ENCODE data around the gene PTK7.

The PTK7 gene

DNA sequence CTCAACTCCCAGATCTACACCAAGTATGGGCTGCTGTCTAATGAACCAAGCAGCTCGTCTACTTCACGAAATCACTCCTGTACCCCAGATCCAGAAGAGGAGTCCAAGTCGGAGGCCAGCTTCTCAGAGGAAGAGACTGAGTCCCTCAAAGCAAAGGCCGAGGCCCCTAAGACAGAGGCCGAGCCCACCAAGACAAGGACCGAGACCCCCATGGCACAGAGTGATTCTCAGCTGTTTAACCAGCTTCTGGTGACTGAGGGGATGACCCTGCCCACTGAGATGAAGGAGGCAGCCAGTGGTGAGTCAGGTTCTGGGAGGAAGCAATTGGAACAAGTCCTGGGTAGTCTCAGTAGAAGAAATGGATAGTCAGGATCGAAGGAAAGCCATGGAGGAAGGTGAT, 111.7 kb downstream of the PTK7 start:
- no peak overlapping the region for H3K4me3 ChIP-seq (ENCODE audit: low read depth, low read length)
- no peak for TF ChIP-seq CTCF (IDR thresholded peaks at IDR 0.05; ENCODE audit: borderline replicate concordance, insufficient read depth, low read depth, low read length)

DNA sequence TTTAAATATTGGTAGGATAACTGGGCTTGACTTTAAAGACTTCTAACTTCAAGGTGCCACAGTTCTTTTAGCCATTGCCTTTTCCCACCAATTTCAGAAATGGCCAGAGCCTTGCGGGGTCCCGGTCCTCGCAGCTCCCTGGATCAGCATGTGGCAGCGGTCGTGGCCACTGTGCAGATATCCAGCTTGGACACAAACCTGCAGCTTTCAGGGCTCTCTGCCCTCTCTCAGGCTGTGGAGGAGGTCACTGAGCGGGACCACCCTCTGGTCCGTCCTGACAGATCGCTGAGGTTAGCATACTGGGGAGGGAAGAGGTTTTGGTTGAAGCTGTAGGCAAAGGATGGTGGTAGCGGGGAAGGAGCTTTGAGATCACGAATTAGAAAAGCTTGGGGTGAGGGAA, 112.3 kb downstream of the PTK7 start:
- no peak for TF ChIP-seq CTCF (IDR thresholded peaks at IDR 0.05; ENCODE audit: borderline replicate concordance, insufficient read depth, low read depth, low read length)
- H3K4me3 ChIP-seq (ENCODE audit: low read depth, low read length): no peak overlapping the region

DNA sequence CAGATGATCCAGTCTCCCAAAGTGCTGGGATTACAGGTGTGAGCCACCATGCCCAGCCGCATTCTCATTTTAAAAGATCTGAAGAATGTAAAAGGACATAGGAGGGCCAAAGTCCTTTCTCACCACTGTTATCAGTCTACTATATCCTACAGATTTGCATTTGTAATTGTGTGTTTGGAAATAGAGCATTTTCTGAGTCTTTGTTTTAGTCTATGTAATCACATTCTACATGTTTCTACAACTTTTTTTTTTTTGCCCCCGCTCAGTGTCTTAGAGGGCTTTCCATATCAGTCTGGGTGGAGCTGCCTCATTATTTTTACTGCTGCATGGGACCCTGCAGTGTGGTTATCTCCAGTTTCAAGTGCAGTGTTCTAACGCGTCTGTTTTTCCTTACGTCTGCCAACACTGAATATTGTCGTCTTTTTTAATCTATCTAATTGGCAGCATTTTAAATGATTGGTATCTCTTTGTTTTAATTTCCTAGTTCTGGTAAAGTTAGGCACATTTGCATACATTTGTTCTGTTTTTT, 113.7 kb downstream of the PTK7 start:
- no peak overlapping the region for H3K4me3 ChIP-seq (ENCODE audit: low read depth, low read length)
- no peak for TF ChIP-seq CTCF (IDR thresholded peaks at IDR 0.05; ENCODE audit: borderline replicate concordance, insufficient read depth, low read depth, low read length)

GRCh38 chr6:43192911-43193310, 116.8 kb downstream of the PTK7 start:
- TF ChIP-seq CTCF (IDR thresholded peaks at IDR 0.05; ENCODE audit: borderline replicate concordance, insufficient read depth, low read depth, low read length): no peak
- no peak overlapping the region for H3K4me3 ChIP-seq (ENCODE audit: low read depth, low read length)

- no peak overlapping the region for H3K4me3 ChIP-seq (ENCODE audit: low read depth, low read length)
- no peak for TF ChIP-seq CTCF (IDR thresholded peaks at IDR 0.05; ENCODE audit: borderline replicate concordance, insufficient read depth, low read depth, low read length)
These were observed 117.8 kb downstream of the PTK7 start for GRCh38 chr6:43193929-43194328.

- no peak for TF ChIP-seq CTCF (IDR thresholded peaks at IDR 0.05; ENCODE audit: borderline replicate concordance, insufficient read depth, low read depth, low read length)
- H3K4me3 ChIP-seq (ENCODE audit: low read depth, low read length): no peak overlapping the region
These were observed 120.2 kb downstream of the PTK7 start for GRCh38 chr6:43196337-43196736.

DNA sequence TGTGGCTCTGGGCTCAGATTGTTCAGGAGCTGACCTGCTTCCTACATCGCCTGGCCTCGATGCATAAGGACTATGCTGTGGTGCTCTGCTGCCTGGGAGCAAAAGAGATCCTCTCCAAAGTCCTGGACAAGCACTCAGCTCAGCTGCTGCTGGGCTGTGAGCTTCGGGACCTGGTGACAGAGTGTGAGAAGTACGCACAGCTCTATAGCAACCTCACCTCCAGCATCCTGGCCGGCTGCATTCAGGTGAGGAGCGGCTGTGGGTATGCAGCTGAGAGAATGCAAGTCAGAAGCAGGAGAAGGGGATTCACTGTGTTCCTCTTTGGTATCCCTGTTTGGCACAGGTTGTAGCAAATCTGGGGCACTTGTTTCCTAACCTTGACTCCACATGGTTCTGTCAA, 123.8 kb downstream of the PTK7 start:
- TF ChIP-seq CTCF (IDR thresholded peaks at IDR 0.05; ENCODE audit: borderline replicate concordance, insufficient read depth, low read depth, low read length): no peak
- no peak overlapping the region for H3K4me3 ChIP-seq (ENCODE audit: low read depth, low read length)
